Tibial artery (tissue), 4 donors: ENCODE data around the gene EXOG.
A peak's percentile ranks its signal among the peaks of the same experiment; 100 is the strongest.

Experiments
- DNase-seq, 2 donors: peaks; one replicate each; pipeline ENCODE4 v3.0.0-alpha.2; 2019
- H3K27ac ChIP-seq, 2 donors: fragments of 200-600 bp; sonication (generic) in 1 of 2; 1 replicate in 1 of 2; 2 replicates in 1 of 2; pipeline ENCODE4 v1.5.1; 2018 to 2019; ENCODE audit warnings: mild to moderate bottlenecking in 1 of 2
- H3K27me3 ChIP-seq, 2 donors: fragments of 200-600 bp; sonication (generic) in 1 of 2; one replicate each; pipeline versions ENCODE4 v1.5.1 to v1.6.0; 2016 to 2019
- H3K36me3 ChIP-seq, 3 donors: fragments of 200-600 bp; sonication (generic) in 2 of 3; one replicate each; pipeline ENCODE4 v1.5.1; 2016 to 2019; ENCODE audit warnings: mild to moderate bottlenecking in 2 of 3
- H3K4me1 ChIP-seq, 4 donors: fragments of 200-600 bp; sonication (generic) in 2 of 4; 1 replicate in 3 of 4; 2 replicates in 1 of 4; pipeline ENCODE4 v1.5.1; 2016 to 2019
- H3K4me3 ChIP-seq, 2 donors: fragments of 200-600 bp; sonication (generic) in 1 of 2; 1 replicate in 1 of 2; 2 replicates in 1 of 2; pipeline ENCODE4 v1.5.1; 2018 to 2019; ENCODE audit warnings: mild to moderate bottlenecking in 2 of 2
- H3K9me3 ChIP-seq, 3 donors: fragments of 200-600 bp; sonication (generic) in 1 of 3; one replicate each; pipeline ENCODE4 v1.5.1; 2016 to 2019
- intact Hi-C: fragments of 100-400 bp; cut with DNase I; formaldehyde crosslinking; loops from one replicate; pipeline ENCODE4 v1.15.0; 2023; ENCODE audit warnings: low total_unique reads
- TF ChIP-seq, protein P1 (sequence below), 2 experiments: fragments of 200-600 bp in 1 of 2; fragments of 450-650 bp in 1 of 2; IDR thresholded peaks; one replicate each; pipeline ENCODE4 v1.5.1; 2017 to 2019; ENCODE audit warnings: antibody characterized with exemption in 2 of 2, mild to moderate bottlenecking in 1 of 2, moderate library complexity in 1 of 2

The EXOG gene

DNA sequence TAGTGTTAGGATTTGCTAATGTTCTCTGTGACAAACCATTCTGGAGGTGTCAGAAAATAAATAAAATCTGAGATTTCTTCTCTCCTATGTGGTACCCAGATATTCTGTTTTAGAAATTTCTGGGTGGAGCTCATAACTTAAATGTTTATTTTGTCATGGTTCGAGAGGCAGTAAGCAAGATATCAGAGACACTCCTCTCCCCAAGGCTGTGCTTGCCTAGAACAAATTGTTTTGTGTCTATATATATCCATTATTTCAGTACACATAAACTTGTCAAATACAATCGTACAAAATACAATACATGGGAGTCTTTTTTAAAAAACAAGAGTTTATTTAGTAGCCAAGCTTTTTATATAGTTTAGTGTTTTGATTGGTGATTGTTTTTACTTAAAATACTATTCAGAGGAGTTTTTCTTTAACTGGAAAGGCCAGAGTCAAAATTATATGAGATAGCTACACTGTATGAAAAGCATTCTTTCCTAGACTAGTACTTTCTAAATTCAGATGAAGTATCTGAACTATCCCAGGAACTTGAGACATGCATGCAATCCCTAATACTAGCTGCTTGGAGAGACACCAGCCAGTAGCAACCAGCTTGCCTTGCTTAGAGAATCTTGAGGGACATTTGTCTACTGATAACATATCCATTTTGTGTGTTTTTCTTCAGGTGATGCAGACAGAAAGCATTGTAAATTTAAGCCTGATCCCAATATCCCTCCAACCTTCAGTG, 4.7 kb downstream of the EXOG start:
- intact Hi-C loops: no loop called here
- no peak for DNase-seq
- Histone ChIP-seq H3K36me3 (peaks cover 13 to 35% (median 31%) of the 10 kb centered on the region in 3 donors), H3K9me3 (no peaks in the 10 kb centered on the region), H3K27me3 (no peaks in the 10 kb centered on the region), H3K4me1 (peaks cover 0 to 30% (median 3%) of the 10 kb centered on the region in 4 donors), H3K4me3 (no peak overlapping the region), H3K27ac (peak overlapping the region in 1 of 2 donors; percentile 26)
- TF ChIP-seq, protein P1, sequence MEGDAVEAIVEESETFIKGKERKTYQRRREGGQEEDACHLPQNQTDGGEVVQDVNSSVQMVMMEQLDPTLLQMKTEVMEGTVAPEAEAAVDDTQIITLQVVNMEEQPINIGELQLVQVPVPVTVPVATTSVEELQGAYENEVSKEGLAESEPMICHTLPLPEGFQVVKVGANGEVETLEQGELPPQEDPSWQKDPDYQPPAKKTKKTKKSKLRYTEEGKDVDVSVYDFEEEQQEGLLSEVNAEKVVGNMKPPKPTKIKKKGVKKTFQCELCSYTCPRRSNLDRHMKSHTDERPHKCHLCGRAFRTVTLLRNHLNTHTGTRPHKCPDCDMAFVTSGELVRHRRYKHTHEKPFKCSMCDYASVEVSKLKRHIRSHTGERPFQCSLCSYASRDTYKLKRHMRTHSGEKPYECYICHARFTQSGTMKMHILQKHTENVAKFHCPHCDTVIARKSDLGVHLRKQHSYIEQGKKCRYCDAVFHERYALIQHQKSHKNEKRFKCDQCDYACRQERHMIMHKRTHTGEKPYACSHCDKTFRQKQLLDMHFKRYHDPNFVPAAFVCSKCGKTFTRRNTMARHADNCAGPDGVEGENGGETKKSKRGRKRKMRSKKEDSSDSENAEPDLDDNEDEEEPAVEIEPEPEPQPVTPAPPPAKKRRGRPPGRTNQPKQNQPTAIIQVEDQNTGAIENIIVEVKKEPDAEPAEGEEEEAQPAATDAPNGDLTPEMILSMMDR (IDR thresholded peaks at IDR 0.05): no peak

GRCh38 chr3:38507120-38507519, 11.0 kb downstream of the EXOG start:
- H3K9me3 ChIP-seq: no peaks in the 10 kb centered on the region
- intact Hi-C loops: no loop called here
- H3K4me3 ChIP-seq: no peak overlapping the region
- DNase-seq: no peak
- H3K27me3 ChIP-seq: no peaks in the 10 kb centered on the region
- peaks cover 36 to 58% (median 47%) of the 10 kb centered on the region in 3 donors for H3K36me3 ChIP-seq
- TF ChIP-seq, protein P1 (IDR thresholded peaks at IDR 0.05): no peak
- no peaks in the 10 kb centered on the region for H3K4me1 ChIP-seq
- no peak overlapping the region for H3K27ac ChIP-seq

DNA sequence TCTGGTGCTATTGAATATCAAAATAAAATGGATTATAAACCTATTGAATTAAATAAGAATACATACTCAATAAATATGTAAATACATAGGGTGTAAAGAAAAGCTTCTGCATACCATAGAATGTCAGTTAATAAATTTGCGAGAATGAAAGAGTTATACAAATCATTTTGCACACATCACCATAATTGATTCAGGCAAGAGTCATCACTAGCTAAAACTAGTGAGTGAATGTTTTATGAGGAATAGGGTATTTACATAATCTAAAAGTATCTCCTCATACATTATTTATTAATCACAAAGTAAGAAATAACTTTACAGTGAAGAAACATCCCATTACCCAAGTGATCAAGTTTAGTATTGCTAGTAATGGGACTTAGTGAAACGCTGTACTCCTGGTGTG, 13.6 kb downstream of the EXOG start:
- H3K27me3 ChIP-seq: no peaks in the 10 kb centered on the region
- H3K4me3 ChIP-seq: no peak overlapping the region
- H3K36me3 ChIP-seq: peaks cover 36 to 54% (median 46%) of the 10 kb centered on the region in 3 donors
- no peaks in the 10 kb centered on the region for H3K4me1 ChIP-seq
- intact Hi-C loops: no loop called here
- no peak overlapping the region for H3K27ac ChIP-seq
- TF ChIP-seq, protein P1 (IDR thresholded peaks at IDR 0.05): no peak
- no peak for DNase-seq
- no peaks in the 10 kb centered on the region for H3K9me3 ChIP-seq

- no peak for DNase-seq
- H3K36me3 ChIP-seq: peaks cover 36 to 62% (median 49%) of the 10 kb centered on the region in 3 donors
- no peaks in the 10 kb centered on the region for H3K27me3 ChIP-seq
- TF ChIP-seq, protein P1 (IDR thresholded peaks at IDR 0.05): no peak
- no peaks in the 10 kb centered on the region for H3K9me3 ChIP-seq
- intact Hi-C loops: no loop called here
- H3K4me1 ChIP-seq: no peaks in the 10 kb centered on the region
- H3K27ac ChIP-seq: no peak overlapping the region
- H3K4me3 ChIP-seq: no peak overlapping the region
These were observed 14.5 kb downstream of the EXOG start for GRCh38 chr3:38510631-38511030.

DNA sequence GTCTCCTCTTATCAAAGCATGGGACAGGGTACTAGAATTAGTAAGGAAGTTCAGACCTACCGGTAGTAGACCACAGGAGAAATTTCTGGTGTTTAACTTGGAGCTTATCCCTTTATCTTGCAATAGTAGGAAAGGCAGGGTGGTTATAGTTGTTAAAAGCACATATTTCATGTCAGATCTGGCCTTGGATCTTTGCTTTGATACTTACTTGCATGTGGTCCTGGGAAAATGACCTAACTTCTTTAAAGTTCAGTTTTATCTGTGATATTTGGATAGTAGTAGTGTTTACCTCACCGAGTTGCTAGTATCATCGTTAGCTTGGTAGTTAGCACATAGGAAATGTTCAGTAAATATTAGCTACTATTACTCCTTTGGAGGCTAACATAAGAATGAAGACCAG, 15.4 kb downstream of the EXOG start:
- Histone ChIP-seq H3K4me1 (no peaks in the 10 kb centered on the region), H3K4me3 (no peak overlapping the region), H3K9me3 (no peaks in the 10 kb centered on the region), H3K27me3 (no peaks in the 10 kb centered on the region), H3K27ac (no peak overlapping the region), H3K36me3 (peaks cover 32 to 64% (median 48%) of the 10 kb centered on the region in 3 donors)
- intact Hi-C loops: no loop called here
- DNase-seq: no peak
- TF ChIP-seq, protein P1 (IDR thresholded peaks at IDR 0.05): no peak
